ENCODE measurements around the gene MS4A6A.
A peak's percentile ranks its signal among the peaks of the same experiment; 100 is the strongest.

MS4A6A gene

GRCh38 chr11:60127311-60127811 is 55.5 kb downstream of the MS4A6A start:
- DNase-seq: peak in 2 of 4 experiments; percentile 12 to 22

DNA sequence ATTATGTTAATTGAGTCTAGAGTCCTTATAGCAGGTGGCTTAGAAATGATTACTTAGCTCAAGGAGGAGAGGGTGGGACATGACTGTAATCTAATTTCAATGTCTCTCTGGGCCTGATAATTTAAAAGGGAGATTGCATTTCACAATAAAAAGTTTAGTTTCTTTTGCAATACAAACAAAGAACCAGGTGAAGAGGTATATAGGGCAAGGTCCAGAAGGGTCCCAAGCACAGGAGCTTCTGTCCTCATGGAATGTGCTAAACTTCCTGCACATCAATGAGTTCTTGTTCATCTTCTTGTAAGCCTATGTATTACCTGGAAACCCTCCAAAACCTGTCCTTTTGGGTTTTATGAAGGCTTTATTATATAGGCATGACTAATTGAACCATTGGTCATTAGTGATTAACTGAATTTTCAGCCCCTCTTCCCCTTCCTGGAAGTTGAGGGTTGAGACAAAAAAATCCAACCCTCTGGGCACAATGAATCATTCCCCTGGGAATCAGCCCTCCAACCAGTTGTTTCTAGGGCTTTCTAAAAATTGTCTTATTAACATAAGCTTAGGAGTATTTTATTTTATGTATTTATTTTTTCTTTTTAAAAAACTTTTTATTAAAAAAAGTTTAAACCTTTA is 56.8 kb downstream of the MS4A6A start:
- no peak for DNase-seq

- no peak for DNase-seq
Observed at GRCh38 chr11:60124802-60125432, 58.0 kb downstream of the MS4A6A start.

Measured in suppressor macrophage (primary cell).